SK-N-SH (cell line): Measurements from ENCODE around the gene GALNT1.

Source experiments
- CTCF ChIP-seq: fragments of 200-600 bp; sonication (generic); IDR thresholded peaks from 2 replicates; pipeline ENCODE4 v1.6.1; 2017; ENCODE audit warnings: antibody characterized with exemption, mild to moderate bottlenecking, moderate library complexity
- EP300 ChIP-seq, 2 experiments: IDR thresholded peaks; 2 replicates each; pipeline versions ENCODE4 v1.4.0 to v1.6.1; 2012; ENCODE audit warnings: borderline replicate concordance in 1 of 2, low read depth in 1 of 2, low read length in 1 of 2
- RFX5 ChIP-seq: IDR thresholded peaks from 2 replicates; pipeline ENCODE4 v1.6.1; 2012; ENCODE audit warnings: mild to moderate bottlenecking, improper control_type of control experiment, low read length
- TAF1 ChIP-seq: IDR thresholded peaks from 2 replicates; pipeline ENCODE4 v1.6.1; 2012; ENCODE audit warnings: low read depth, mild to moderate bottlenecking, low read length, moderate library complexity, borderline replicate concordance

GRCh38 chr18:35715139-35715538 is 133.6 kb downstream of the GALNT1 start:
- TF ChIP-seq CTCF (no peak), RFX5 (no peak), TAF1 (no peak), EP300 (IDR thresholded peaks at IDR 0.05; ENCODE audit: borderline replicate concordance in 1 of 2, low read depth in 1 of 2, low read length in 1 of 2) (no peak)
